Cardiac fibroblast (primary cell): Measurements from ENCODE around the gene DPM1.
A peak's percentile ranks its signal among the peaks of the same experiment; 100 is the strongest.

ENCODE experiments used
- DNase-seq, 2 donors: peaks; one replicate each; pipeline versions ENCODE4 v3.0.0 to v3.0.0-alpha.2; 2010; ENCODE audit warnings: low read depth in 2 of 2
- H3K4me3 ChIP-seq, 2 donors: replicated peaks in 1 of 2; 1 replicate in 1 of 2; 2 replicates in 1 of 2; pipeline ENCODE4 v1.5.1; 2011; ENCODE audit warnings: low read depth in 2 of 2, low read length in 2 of 2, mild to moderate bottlenecking in 2 of 2, moderate library complexity in 1 of 2
- TF ChIP-seq, protein P1 (sequence below): IDR thresholded peaks from one replicate; pipeline ENCODE4 v1.5.1; 2011; ENCODE audit warnings: low read depth, mild to moderate bottlenecking, low read length, inconsistent platforms

Gene DPM1

DNA sequence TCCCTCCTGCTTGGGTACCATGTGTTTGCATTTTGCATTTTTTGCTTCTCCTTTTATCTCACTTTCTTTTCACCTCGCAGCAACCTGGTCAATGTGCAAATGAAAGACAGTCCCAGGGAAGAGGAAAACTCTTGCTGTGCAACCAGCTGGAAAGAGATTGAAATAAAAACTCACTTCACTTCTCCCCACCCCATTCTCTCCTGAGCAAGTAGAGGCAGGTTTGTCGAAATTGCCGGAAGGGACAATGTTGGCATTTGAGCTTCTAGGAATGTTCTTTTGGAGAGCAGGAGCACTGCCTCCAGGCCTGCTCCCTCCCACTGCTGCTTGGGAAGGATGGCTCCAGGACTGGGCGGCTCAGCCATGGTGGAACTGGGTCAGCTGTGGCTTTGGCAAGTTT lies 34.0 kb upstream of the DPM1 start:
- TF ChIP-seq, protein P1, sequence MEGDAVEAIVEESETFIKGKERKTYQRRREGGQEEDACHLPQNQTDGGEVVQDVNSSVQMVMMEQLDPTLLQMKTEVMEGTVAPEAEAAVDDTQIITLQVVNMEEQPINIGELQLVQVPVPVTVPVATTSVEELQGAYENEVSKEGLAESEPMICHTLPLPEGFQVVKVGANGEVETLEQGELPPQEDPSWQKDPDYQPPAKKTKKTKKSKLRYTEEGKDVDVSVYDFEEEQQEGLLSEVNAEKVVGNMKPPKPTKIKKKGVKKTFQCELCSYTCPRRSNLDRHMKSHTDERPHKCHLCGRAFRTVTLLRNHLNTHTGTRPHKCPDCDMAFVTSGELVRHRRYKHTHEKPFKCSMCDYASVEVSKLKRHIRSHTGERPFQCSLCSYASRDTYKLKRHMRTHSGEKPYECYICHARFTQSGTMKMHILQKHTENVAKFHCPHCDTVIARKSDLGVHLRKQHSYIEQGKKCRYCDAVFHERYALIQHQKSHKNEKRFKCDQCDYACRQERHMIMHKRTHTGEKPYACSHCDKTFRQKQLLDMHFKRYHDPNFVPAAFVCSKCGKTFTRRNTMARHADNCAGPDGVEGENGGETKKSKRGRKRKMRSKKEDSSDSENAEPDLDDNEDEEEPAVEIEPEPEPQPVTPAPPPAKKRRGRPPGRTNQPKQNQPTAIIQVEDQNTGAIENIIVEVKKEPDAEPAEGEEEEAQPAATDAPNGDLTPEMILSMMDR: no peak
- H3K4me3 ChIP-seq: no peak overlapping the region
- DNase-seq: no peak

DNA sequence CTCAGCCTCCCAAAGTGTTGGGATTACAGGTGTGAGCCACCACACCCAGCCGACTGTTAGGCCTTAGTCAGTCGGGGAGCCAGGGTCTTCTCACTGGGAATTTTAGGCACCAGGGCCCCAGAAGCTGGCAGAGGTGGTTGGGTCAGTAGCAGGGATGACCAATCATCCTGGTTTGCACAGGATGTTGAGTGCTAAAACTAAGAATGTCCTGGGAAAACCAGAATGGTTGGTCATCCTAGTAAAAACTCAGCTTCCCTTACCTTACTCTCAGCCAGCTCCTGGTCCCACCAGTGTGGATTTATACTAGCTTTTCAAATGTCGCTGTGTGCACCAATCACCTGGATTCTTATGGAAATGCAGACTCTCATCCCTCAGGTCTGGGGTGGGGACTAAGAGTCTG lies 32.7 kb upstream of the DPM1 start:
- TF ChIP-seq, protein P1: no peak
- no peak overlapping the region for H3K4me3 ChIP-seq
- no peak for DNase-seq

GRCh38 chr20:50987493-50988210 lies 29.3 kb upstream of the DPM1 start:
- TF ChIP-seq, protein P1: peak; percentile 89
- DNase-seq: peak; percentile 93 to 94
- no peak overlapping the region for H3K4me3 ChIP-seq

DNA sequence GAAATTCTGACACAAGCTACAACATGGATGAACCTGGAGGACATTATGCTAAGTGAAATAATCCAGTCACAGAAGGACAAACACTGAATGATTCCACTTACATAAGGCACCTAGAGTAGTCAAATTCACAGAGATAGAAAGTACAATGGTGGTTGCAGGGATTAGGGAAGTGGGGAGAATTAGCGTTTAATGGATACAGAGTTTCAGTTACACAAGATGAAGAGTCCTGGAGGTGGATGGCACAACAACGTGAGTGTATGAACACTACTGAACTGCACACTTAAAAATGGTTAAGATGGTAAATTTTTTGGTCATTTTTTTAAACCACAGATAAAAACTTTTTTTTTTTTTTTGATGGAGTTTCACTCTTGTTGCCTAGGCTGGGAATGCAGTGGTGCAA lies 25.0 kb upstream of the DPM1 start:
- TF ChIP-seq, protein P1: no peak

GRCh38 chr20:50982363-50982762 lies 24.0 kb upstream of the DPM1 start:
- peak; percentile 63 to 78 for DNase-seq
- no peak overlapping the region for H3K4me3 ChIP-seq
- TF ChIP-seq, protein P1: no peak

More for the DNA sequence above, 25.0 kb upstream of the DPM1 start:
- DNase-seq: no peak
- H3K4me3 ChIP-seq: no peak overlapping the region

GRCh38 chr20:50981714-50982048 lies 23.3 kb upstream of the DPM1 start:
- H3K4me3 ChIP-seq: no peak overlapping the region
- no peak for DNase-seq
- TF ChIP-seq, protein P1: no peak
